RPMI8226 (cell line): ENCODE data around the gene DIAPH3.

Source experiments
- DNase-seq: peaks from one replicate; pipeline ENCODE4 v3.0.0-alpha.2; 2015

Gene DIAPH3

DNA sequence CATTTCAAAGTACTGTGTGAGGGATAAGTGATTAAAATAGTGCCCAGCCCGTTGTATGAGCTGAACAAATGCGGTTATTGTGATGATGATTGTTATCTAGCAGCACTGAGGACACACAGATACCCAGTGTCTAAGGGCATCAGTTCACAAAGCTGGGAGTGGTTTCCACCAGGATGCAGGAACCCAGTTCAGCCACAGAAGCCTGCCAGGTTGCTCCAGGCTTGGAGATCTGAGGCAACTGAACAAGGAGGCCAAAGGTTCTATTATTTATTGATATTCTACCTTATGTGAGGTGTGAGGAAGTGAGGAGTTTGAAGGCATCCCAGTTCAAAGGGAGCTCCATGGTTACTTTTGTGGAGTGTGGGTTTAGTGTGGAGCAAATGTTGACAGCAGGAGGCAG is 13.2 kb downstream of the DIAPH3 start:
- DNase-seq, result no peak

DNA sequence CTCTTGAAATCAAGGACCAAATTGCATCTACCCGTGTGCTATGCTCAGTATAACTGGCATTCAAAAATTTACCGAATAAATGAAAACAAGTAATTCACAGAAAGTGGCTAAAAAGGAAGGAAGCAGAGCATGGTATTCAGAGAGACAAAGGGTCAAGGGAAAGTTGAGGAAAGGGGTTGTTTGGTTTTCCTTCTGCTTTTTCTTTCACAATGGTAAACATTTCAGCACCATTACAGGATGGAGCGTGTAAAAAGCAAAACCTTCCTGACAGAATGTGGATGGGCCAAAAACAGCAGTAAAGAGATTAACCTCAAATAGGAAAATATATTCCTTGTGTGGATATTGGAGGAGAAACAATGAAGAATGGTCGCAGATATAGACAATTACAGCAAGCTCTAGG is 14.8 kb downstream of the DIAPH3 start:
- no peak for DNase-seq

DNA sequence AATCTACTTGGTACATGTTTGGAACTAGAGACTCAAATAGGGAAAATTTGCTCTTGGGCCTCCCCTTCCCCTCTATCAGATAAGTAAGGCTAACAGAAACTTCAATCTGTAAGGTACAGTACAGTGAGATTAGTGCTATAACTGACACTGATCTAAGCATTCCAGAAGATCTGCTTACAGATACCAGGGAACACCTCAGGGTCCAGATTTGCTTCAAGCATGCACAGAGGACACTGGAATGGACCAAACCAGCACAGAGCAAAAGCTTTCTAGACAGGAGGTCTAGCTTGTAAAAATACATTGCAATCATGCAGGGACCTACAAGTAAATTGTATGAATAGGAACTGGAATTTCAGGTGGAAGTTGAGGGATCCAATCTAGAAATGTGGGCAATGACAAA is 16.4 kb downstream of the DIAPH3 start:
- no peak for DNase-seq

DNA sequence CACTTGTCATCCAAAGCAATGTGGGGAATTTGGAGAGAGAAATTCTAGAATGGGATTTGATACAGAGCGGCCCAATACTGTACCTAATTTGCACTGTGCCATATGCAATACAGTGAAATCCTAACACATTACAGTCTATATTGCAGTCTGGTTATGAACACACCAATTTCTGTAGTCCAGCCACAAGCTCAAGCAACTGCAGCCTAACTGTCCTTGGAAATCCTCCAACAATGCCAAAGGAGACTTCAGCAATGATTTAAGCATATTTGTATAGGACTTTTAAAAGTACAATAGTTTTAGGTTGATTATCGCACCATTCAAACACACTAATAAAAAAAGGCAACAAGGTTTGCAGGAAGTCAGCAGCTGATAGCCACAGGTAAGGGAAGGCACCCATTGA is 17.3 kb downstream of the DIAPH3 start:
- DNase-seq, result no peak

DNA sequence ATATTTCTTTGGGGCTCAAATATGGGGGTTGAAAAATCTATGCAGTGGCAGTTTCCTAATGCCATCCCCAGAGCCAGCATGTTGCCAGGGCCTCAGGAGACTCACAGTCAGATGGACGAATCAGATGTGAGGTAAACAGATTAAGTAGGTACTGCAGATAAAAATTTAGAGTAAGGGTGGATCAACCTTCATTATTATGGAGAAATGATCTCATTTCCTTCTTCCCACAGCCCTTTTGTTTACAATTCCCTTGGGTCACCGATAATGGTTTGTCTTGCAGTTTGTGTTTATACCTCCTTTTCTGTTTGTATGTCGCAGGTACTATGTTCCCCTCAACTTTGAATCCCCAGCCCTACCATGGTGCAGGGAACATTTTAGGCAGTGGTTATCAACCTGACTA is 20.0 kb downstream of the DIAPH3 start:
- no peak for DNase-seq

DNA sequence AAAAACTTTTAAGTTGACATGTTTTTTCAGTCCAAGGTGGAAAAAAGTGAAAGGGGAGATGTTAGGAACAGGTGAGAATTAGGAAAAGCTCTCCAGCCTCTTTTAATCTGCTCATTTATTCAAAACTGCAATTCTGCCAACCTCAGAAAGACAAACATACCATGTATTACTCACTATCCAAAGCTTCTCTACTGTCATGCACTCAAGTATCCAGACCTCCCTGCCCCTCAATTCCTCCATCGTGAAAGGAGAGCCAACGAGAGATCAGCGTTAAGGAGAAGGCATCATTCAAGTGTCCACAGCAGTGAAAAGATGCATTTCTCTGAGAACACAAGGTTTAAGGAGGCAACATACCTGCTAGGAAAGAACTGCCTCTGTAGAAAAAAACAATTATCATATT is 24.5 kb downstream of the DIAPH3 start:
- no peak for DNase-seq

DNA sequence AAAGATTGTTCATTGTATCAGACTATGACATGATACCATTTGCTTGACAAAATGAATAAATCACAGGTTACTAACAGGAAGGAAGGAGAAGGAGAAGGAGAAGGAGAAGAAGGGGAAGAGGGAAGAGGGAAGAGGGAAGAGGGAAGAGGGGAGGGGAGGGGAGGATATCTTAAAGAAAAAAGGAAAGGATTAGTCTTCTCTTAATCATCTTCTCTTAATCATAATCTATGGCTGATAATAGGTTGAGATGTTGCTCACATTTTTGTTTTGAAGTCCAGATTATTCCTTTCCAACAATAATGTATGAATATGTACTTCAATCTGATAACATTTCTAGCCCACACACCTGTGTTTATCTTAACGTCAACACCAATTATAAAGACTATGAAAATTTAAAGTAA is 25.1 kb downstream of the DIAPH3 start:
- DNase-seq, result no peak

DNA sequence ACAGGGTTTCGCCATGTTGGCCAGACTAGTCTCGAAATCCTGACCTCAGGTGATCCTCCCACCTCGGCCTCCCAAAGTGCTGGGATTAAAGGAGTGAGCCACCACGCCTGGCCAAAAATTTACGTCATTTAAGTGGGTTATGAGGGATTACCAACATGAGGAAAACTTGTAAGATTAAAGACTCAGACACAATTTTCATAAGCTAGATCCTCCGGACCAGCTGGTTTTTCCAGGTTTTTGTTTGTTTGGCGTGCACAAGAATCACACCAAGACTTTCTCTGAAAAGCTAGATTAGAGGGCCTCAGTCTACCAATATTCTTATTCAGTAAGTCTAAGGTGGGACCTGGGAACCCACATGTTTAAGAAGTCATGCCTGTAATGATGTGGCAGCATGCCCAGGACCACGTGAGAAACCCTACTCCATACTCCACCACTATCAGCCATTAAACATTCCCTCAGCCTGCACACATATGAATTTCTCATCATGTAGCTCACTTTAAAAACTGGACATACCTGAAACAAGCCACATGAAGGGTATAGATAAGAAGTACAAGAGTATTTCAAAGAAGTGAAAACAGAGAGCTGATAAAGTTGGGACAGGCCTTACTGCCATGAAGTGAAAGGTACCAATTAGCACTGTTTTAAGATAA is 25.7 kb downstream of the DIAPH3 start:
- DNase-seq, result no peak

DNA sequence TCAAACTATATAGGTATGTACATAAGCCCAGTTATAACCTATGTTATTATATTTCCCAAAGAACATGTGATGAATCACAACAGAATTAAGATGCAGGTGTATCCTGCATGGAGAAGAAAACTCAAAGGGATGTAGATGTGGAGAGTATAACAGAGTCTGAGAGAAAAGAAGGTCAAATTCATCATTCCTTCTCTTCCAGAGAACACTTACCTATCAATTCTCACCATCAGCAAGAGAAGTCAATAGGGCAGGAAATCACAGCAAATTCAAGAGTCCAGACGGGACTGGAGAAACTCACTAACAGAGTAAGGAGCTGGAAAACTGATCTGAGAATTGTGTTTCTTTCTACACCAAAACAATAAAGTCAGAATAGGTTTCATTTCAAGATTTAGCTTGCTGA is 28.4 kb downstream of the DIAPH3 start:
- no peak for DNase-seq

DNA sequence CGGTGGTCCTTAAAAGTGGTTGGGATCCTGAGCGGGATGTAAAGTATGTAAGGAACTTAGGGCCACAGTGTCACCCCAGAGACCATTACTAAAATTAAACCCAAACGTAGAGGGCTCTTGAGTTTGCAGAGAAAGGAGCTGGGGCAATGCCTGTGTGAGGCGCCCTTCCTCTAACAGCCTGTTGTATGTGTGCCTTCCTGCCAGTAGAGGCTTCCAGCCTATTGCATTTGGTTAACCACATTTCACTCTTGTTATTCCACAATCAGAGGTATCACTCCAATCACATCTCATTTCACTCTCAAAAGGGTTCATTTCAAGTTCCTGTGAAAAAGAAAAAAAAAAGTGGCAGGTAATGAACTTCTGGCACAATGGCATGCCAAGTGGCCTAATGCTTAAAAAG is 29.4 kb downstream of the DIAPH3 start:
- no peak for DNase-seq

DNA sequence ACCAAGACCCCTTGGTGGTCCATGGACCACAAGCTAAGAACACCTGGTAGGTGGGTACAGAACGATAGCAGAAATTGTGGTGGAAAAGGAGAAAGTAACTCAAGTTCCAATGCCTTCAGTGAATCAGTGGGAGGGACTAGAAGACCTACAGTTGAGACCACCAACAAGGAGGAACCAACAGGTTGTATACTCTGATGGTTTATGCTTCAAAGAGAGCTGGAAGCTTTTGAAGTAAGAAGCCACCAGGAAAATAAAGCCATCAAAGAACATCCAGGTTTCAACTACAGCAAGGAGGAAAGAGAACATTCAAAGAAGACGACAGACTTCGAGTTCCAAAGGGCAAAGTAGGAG is 42.4 kb downstream of the DIAPH3 start:
- DNase-seq, result no peak

DNA sequence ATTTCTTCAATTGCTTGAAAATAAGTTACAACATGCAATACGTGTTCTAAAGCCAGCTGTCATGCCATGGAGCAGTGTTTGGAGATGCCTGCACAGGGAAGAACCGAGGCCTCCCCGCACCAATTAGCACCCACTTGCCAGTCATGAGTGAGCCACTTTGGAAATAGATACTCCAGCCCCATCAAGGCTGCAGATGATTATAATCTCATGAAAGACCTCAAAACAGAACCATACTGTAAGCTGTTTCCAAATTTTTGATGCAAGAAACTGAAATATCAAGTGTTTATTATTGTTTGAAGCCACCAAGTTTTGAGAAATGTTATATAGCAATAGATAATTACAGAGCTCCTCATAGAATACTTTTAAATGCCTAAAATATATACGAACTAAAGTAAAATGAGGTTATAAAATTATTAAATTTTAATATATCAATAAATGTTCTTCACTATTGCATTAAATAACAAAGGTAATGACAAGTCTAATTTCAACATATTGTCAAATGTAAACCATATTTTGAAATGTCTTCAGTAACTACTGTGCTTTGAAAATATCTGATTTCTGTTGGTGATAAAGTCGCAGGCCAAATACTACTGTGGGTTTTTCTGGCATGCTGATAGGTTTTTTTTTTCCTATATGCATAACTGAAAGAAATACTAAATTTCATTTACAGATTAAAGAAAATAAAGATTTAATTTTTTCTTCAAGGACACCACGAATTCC is 43.0 kb downstream of the DIAPH3 start:
- DNase-seq, result no peak

DNA sequence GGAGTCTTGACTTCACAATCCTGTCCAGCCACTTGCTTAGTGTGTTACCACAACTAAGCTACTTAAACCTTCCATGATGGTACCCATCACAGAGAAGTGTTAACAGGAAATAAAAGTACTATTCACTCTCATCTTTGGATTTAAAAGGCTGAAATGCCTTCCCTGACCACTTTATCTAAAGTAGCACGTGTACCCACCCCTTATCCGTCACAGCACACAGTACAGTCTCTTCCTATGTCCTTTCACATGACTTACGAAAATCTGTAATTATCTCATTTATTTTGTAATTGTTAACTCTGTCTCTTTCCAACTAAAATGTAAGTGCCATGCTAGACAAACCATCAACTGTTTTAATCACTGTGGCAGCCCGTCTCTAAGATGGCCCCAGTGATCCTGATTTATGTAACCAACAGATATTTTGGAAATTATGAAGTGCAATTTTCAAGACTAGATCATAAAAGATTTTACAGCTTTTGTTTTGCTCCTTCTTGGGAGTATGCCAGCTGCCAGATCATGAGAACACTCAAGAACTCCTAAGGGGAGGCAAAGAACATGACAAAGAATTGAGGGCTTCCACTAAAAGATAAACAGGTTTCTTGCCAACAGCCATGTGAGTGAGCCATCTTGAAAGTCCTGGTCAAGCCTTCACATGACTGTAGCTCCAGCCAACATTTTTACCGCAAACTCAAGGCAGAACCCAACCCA is 44.9 kb downstream of the DIAPH3 start:
- DNase-seq, result no peak

DNA sequence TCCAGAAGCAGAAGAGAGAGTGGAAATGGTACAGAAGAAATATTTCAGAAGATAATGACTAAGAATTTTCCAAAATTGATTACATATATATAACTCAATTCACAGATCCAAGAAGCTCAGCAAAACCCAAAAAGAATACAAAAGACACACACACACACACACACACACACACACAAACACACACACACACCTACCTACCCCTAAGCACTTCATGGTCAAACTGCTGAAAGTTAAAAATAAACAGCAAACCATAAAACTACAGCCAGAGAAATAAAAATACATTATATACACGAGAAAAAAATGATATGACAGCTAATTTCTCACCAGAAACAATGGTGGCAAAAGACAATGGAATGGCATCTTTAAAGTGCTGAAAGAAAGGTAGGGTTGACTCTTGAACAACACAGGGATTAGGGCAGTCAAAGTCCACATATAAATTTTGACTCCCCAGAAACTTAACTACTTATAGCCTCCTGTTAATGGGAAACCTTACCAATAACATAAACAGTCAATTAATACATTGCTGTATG is 49.2 kb downstream of the DIAPH3 start:
- no peak for DNase-seq

DNA sequence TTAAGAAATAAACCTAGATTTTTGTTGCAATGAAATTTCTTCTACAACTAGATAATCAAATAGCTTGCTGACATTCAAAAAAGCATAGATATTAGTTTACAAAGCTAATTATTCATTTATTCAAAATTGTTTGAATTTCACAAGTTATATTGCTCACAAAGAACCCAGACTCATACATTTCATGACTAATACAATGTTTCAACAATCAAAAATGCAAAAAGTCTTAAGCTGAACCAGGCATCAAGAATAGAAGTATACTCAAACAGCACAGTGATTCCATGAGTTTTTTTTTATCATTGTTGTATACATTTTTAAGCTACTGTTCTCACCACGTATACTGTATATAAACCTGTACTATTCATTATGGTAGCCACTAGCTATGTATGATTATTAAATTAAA is 51.0 kb downstream of the DIAPH3 start:
- no peak for DNase-seq

DNA sequence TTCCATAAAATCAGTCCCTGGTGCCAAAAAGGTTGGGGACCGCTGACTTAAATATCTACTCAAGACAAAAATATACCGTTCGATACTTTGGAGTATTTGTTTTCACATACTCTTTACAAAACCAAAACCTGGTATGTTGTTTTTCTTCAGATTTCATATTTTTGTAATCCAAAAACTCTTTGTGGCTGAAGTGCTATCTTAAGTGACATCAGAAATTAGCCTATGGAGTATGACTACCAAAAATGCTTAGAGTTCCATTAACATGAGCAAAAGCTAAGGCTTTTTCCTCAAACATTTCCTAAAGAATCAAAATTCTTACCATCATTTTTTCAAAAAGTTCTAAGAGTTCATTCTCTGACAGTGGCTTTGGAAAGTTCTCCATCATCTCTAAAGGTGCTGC is 52.0 kb downstream of the DIAPH3 start:
- no peak for DNase-seq

DNA sequence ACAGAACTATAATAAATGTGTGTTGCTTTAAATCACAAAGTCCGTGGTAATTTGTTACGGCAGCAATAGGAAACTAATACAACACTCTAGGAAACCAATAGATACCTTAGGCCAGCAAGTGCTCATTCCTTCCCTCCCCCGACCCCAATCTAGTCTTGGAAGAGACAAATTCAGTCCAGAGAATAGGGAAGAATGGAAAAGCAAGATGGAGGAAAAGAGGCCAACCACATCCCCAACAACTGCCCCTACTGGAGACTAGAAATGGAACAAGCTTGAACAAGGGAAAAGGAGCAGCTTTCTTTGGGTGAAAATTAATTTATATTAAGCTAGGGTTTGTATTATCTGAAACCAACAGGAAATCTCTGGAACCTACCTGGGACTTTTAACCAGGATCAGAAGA is 54.4 kb downstream of the DIAPH3 start:
- no peak for DNase-seq

DNA sequence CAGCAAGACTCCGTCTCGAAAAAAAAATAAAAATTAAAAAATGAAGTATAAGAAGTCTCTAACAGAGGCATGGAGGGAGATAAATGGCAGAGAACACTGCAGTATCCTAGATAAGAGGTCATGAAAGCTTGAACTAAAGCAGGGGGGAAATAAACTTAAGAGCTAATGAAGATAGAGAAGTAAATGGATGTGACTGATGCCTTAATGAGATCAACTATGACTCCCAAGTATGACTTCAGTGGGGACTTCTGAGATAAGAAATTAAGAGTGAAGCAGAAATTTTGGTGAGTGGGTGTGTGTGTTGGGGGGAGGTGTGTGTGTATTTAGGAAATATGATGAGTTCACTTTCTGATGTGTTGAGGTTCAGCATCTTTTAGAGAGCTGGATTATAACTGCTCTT is 55.1 kb downstream of the DIAPH3 start:
- DNase-seq, result no peak

DNA sequence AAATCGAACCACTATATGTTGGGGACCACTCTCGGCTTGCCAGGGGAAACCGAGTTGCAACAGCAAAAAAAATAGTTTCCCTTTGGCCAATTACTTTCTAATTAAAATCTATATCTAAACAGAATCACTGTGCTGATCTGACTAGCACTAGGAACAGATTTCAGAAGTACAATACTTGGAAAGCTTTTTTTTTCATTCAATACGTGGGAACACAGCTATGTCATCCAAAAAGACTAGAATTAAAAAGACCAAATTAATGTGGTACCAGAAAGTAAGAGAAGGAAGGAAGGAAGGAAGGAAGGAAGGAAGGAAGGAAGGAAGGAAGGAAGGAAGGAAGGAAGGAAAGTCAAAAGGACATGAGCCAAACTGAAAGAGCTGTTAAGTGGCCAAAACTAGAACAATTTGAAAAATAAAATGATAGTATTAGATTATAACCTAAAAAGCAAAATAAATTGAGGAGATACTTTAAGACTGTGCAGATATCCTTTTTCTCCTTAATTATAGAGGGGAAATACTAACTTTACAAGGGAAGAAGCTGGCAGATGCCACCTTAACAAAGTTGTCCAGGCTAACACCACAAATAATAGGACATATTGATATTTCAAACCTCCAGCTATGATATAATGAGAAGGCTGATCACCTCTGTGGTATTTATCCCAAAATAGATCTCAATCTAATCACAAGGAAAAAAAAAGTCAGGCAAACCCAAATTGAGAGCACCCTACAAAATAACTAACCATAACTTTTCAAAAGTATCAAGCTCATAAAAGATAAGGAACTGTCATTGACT is 63.9 kb downstream of the DIAPH3 start:
- DNase-seq, result no peak

DNA sequence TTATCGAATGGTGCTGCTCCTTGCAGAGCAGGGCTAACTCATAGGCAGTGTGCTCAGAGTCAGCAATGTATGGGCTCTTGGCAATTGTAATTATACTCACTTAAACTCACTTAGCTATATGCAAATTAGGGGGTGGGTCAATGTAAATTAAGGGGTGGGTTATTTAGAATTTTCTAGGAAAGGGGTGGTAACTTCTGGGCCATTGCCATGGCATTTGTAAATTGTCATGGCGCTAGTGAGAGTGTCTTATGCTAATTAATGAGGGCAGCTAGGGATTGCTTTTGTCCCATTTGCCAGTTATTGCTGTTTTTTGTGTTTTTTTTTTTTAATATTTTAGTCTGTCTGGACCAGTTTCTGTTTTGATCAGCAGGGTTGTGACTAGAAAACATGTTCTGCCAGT is 68.4 kb downstream of the DIAPH3 start:
- DNase-seq, result no peak

DNA sequence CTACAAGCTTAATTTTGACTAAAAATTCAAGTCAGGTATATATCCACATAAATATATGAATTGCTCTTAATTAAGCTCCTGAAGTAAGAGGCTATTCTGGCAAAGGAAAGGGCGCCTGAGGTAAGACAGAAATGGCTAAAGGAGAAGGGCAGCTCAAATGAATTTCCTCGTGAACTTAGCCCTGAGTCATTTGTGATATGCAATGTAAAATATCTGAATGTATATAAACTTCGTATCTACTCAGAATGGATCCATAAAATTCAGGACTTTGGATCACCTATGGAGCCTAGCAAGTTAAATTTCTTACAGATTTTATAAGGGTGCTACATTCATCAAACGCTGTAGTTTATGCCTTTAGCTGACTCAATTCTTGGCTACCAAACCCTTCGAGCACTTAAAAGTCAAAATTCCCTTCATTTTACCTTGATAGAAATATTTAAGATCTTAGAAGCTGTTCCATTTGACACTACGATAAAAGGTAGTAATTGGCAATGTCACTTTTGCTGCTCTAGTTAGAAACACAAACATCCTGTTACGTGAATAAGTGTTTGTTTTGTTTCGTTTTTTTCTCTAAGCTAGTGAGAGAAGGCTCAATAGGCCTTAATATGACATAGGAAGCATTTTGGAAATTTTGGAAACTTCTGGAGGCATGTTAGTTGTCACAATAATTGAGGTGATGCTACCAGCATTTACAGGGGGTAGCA is 69.2 kb downstream of the DIAPH3 start:
- DNase-seq, result no peak

DNA sequence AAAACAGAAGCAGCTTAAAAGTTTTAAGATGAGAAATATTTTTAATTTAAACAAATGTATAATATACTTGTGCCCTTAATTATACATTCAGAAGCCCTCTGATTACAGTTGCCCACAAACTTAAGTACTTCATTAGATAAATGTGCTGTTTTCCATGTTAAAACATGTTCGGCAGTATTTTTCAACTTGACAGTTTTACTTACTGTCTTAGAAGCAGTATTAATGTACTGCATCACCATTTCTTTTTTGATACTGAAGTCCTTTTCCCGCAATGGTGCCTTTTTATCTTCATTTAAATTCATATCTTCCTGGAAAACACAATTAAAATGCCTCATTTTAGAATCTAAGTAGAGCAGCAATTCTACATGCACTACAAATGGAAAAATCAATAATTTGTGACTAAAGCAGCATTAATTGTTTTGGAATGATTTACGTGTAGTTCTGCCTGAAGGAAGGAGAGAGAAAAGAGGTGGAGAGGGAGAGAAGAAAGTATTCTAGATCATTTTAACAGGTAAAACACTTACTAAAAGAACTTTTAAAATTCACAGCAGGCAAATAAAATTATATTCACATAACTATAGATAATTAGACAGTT is 70.2 kb downstream of the DIAPH3 start:
- DNase-seq, result no peak
